DMS 273 treated with DMSO at 0.1 percent for 48 hours (cell line): Measurements from ENCODE around the gene MLYCD.

Experiments
- DNase-seq: peaks from one replicate; lab custom pipeline; 2025; lab: John Stamatoyannopoulos, UW

The MLYCD gene

DNA sequence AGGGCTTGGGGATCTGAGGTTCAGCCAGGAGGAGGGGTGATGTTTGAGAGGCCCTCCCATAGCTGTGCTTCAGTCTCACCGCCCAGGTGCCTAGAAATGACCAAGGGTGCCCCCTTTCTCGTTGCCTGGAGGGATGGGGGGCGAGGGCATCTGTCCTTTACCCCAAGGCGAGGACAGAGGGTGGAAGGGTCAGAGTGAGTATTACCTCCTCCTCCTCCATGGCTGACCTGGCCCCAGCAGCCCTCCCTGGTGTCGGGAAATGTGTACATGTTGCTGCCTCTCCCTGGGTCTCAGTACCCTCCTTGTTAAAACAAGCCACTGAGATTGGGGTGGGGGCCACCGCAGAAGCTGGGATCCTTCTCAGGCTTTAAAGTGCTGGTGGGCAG, 71.5 kb downstream of the MLYCD start:
- no peak for DNase-seq

GRCh38 chr16:83971165-83972130, 72.5 kb downstream of the MLYCD start:
- DNase-seq: no peak

DNA sequence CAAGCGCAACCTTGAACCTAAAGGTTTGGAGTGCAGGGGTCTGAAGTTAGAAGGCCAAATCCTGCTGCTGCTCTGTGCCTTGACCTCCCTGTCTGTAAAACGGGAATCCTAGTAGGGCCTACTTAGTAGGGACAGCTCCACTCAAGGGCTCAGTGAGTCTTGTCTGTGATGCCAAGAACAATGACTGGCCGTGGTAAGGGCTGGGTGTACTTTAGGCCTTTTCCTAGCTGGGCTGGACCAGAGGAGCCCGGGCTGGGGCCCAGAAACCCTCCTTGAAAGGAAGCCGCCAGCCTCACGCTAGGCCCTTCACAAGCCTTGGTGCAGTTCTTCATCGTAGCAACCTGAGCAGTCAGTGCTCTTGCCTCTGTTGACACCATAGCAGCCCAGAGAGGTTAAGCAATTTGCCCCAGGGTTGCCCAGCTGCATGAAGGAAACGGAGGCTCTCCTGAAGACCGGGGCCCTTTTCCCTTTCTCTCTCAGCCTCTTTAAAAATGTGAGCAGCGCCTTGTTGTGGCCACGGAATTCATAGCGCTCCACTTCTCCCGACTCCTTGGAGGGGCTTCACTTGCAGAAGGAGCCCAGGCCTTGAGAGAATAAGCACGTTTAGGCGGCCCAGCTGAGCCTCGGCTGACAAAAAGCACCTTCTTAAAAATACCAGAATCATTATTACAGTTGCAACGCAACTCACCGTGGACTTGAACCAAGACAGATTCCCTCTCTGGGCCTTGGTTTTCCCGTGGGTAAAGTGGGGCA, 73.5 kb downstream of the MLYCD start:
- DNase-seq: no peak

GRCh38 chr16:83973077-83973476, 74.2 kb downstream of the MLYCD start:
- no peak for DNase-seq

GRCh38 chr16:83973581-83974385, 74.9 kb downstream of the MLYCD start:
- no peak for DNase-seq

DNA sequence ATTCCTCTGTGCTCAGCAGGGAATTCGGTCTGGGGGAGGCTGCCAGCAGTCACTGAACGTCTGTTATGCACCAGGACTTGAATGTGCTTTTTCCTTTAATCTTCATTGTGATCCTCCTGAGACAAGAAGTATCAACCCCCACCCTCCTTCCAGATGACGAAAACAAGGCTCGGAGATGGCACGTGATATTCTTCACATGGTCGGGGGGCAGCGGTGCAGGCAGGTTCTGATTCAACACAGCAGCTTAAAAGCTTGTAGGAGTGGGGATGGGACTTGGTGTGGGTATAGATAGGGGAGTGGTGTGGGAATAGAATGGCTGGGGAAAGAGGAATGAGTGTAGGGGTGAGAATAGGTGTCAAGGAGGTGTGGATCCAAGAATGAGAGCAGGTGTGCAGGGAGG, 75.6 kb downstream of the MLYCD start:
- no peak for DNase-seq

- no peak for DNase-seq
These were observed 76.8 kb downstream of the MLYCD start for GRCh38 chr16:83975590-83976260.
